ENCODE measurements around the gene NKAIN1.

NKAIN1 gene

GRCh38 chr1:31163866-31164265 is 75.8 kb downstream of the NKAIN1 start:
- H3K4me3 ChIP-seq (ENCODE audit: low read depth, low read length): no peak overlapping the region
- no peak for TF ChIP-seq CTCF (IDR thresholded peaks at IDR 0.05; ENCODE audit: low read depth, low read length)

- TF ChIP-seq CTCF (IDR thresholded peaks at IDR 0.05; ENCODE audit: low read depth, low read length): no peak
- H3K4me3 ChIP-seq (ENCODE audit: low read depth, low read length): no peak overlapping the region
These were observed 78.1 kb downstream of the NKAIN1 start for GRCh38 chr1:31161571-31161970.

- no peak overlapping the region for H3K4me3 ChIP-seq (ENCODE audit: low read depth, low read length)
- no peak for TF ChIP-seq CTCF (IDR thresholded peaks at IDR 0.05; ENCODE audit: low read depth, low read length)
These were observed 79.6 kb downstream of the NKAIN1 start for GRCh38 chr1:31159869-31160611.

GRCh38 chr1:31159323-31159722 is 80.4 kb downstream of the NKAIN1 start:
- no peak overlapping the region for H3K4me3 ChIP-seq (ENCODE audit: low read depth, low read length)
- no peak for TF ChIP-seq CTCF (IDR thresholded peaks at IDR 0.05; ENCODE audit: low read depth, low read length)

GRCh38 chr1:31155216-31155806 is 84.4 kb downstream of the NKAIN1 start:
- TF ChIP-seq CTCF (IDR thresholded peaks at IDR 0.05; ENCODE audit: low read depth, low read length): peak; percentile 17; the same call in 1 of the 2 replicates
- H3K4me3 ChIP-seq (ENCODE audit: low read depth, low read length): peak overlapping the region; percentile 73

- H3K4me3 ChIP-seq (ENCODE audit: low read depth, low read length): peak overlapping the region; percentile 73
- TF ChIP-seq CTCF (IDR thresholded peaks at IDR 0.05; ENCODE audit: low read depth, low read length): no peak
These were observed 85.0 kb downstream of the NKAIN1 start for GRCh38 chr1:31154632-31155215.
